GM18502 (cell line): ENCODE results near the gene NINJ1.
"Not testable (repeated sequence)": the region's sequence is repeated elsewhere in the genome, so short reads cannot be mapped to it uniquely, and the experiment has no call there.

Experiments used
- ATAC-seq: cut with Tn5 transposase; IDR thresholded peaks from one replicate; pipeline ENCODE4 v1.9.1; 2021; ENCODE audit warnings: mild to moderate bottlenecking; ENCODE audit not compliant: unreplicated experiment, poor library complexity

The NINJ1 gene

GRCh38 chr9:93161786-93162562, 27.9 kb upstream of the NINJ1 start:
- no peak for ATAC-seq

- ATAC-seq = peak; percentile 79
Measured at GRCh38 chr9:93159601-93160471, 25.8 kb upstream of the NINJ1 start.

GRCh38 chr9:93156475-93157008, 22.5 kb upstream of the NINJ1 start:
- peak; percentile 69 for ATAC-seq

GRCh38 chr9:93155716-93156474, 21.8 kb upstream of the NINJ1 start:
- no peak for ATAC-seq

- ATAC-seq = no peak
Measured at GRCh38 chr9:93154293-93154903, 20.3 kb upstream of the NINJ1 start.

GRCh38 chr9:93151097-93151784, 17.2 kb upstream of the NINJ1 start:
- ATAC-seq = no peak

- no peak for ATAC-seq
Measured at GRCh38 chr9:93149361-93149760, 15.3 kb upstream of the NINJ1 start.

- no peak for ATAC-seq
Measured at GRCh38 chr9:93148721-93149120, 14.7 kb upstream of the NINJ1 start.

GRCh38 chr9:93147632-93148031, 13.6 kb upstream of the NINJ1 start:
- no peak for ATAC-seq

GRCh38 chr9:93146696-93147095, 12.6 kb upstream of the NINJ1 start:
- not testable (repeated sequence) for ATAC-seq

GRCh38 chr9:93143830-93144530, 9.9 kb upstream of the NINJ1 start:
- no peak for ATAC-seq

GRCh38 chr9:93141771-93142483, 7.9 kb upstream of the NINJ1 start:
- no peak for ATAC-seq

GRCh38 chr9:93139365-93140182, 5.5 kb upstream of the NINJ1 start:
- ATAC-seq = no peak

- no peak for ATAC-seq
Measured at GRCh38 chr9:93138171-93138764, 4.2 kb upstream of the NINJ1 start.

- ATAC-seq = no peak
Measured at GRCh38 chr9:93137362-93137761, 3.3 kb upstream of the NINJ1 start.

- no peak for ATAC-seq
Measured at GRCh38 chr9:93136011-93136440, 2.0 kb upstream of the NINJ1 start.
